Mesothelial cell of epicardium (in vitro differentiated cells): ENCODE data around the gene ITPA. TPM values are rescaled to one million over a fixed set of nuclear protein-coding genes. Genes with fewer than 3 reads are reported as not detected.

Experiments used
- DNase-seq, 2 experiments: peaks; one replicate each; pipeline ENCODE4 v3.0.0; 2021; ENCODE audit warnings: low spot score in 2 of 2; ENCODE audit not compliant: unreplicated experiment in 2 of 2
- H3K27ac Mint-ChIP-seq: 2 replicates; pipeline ENCODE4 v1.8.0; 2021; ENCODE audit warnings: mixed read lengths
- H3K27me3 Mint-ChIP-seq: 2 replicates; pipeline ENCODE4 v1.8.0; 2021; ENCODE audit warnings: low read depth, mixed read lengths
- H3K36me3 Mint-ChIP-seq: 2 replicates; pipeline ENCODE4 v1.8.0; 2021; ENCODE audit warnings: mixed read lengths
- H3K4me1 Mint-ChIP-seq: 2 replicates; pipeline ENCODE4 v1.8.0; 2021; ENCODE audit warnings: mixed read lengths
- H3K4me3 Mint-ChIP-seq: 2 replicates; pipeline ENCODE4 v1.8.0; 2021; ENCODE audit warnings: mild to moderate bottlenecking, moderate library complexity, mixed read lengths
- H3K9me3 Mint-ChIP-seq: 2 replicates; pipeline ENCODE4 v1.8.0; 2021; ENCODE audit warnings: mixed read lengths
- CTCF ChIP-seq: fragments of 200-600 bp; sonication (generic); IDR thresholded peaks from one replicate; pipeline ENCODE4 v1.5.0; 2021; ENCODE audit warnings: antibody characterized with exemption; ENCODE audit not compliant: unreplicated experiment
- total RNA-seq: library from RNA; stranded (reverse); gene quantifications from 3 replicates; pipeline ENCODE4 v1.2.1, GENCODE V29; 2021

The ITPA gene
- total RNA-seq, 1 donor from 2014 or later, result 57.6 TPM

DNA sequence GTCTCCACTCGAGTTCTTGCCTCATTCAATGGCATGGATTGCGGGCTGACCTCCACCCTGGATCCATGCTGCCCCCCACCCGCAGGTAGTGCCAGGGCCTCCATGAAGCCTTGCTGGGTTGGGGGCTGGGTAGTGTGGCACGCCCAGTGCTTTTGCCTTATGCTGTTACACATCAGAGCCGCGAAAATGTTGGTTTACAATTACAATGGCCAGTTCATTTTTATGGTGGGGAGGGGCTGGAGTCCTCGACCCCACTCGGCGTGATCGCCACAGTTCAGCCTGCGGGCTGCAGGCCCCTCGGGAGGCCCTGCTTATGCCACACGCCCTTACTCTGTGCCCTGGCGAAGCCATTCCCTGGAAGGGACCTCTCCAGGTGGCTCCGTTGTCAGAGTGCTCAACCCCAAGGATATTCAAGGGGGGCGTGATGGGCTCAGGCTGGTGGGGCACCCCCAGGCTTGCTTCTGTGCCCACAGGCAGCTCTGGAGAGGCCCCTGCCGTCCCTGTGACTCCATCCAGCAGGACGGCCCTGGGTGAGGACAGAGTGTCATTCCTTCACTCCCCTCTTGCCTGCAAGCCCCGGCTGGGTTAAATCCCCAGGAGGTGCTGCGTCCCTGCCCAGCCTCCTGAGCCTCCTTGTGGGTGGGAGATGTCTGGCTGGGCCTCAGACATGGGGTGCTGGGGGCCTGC is 14.8 kb downstream of the ITPA start:
- no peak for TF ChIP-seq CTCF
- H3K4me3 Mint-ChIP-seq, result no peak overlapping the region
- peaks cover 8% of the 10 kb centered on the region for H3K36me3 Mint-ChIP-seq
- peaks cover 8% of the 10 kb centered on the region for H3K4me1 Mint-ChIP-seq
- no peak overlapping the region for H3K27ac Mint-ChIP-seq
- no peaks in the 10 kb centered on the region for H3K9me3 Mint-ChIP-seq
- no peaks in the 10 kb centered on the region for H3K27me3 Mint-ChIP-seq
- no peak for DNase-seq

DNA sequence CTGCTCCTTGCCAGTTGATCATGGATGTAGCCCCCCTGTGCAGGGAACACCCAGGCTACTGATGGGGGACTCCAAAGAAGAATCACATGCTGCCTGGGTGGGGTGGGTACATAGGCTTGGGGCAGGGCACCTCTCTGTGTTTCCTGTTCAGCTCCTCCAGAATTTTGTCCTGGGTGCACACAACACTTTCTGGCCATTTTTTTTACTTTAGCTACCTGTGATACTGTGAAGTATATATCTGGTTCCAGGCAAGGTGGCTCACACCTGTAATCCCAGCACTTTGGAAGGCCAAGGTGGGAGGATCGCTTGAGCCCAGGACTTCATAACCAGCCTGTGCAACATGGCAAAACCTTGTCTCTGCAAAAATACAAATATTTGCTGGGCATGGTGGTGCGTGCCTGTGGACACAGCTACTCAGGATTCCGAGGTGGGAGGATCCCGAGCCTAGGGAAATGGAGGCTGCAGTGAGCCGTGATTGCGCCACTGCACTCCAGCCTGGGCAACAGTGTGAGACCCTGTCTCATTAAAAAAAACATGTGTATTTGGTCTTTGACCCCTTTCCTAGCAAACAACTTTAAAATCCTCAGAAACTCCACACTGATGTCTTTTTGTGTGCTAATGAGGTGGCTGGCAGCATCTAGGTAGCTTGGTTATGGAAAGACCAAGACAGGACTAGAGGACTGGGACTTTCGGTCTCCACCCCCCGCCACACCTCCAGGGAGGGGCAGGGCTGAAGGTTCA is 15.6 kb downstream of the ITPA start:
- H3K27ac Mint-ChIP-seq, result no peak overlapping the region
- H3K27me3 Mint-ChIP-seq, result no peaks in the 10 kb centered on the region
- peaks cover 8% of the 10 kb centered on the region for H3K4me1 Mint-ChIP-seq
- no peak overlapping the region for H3K4me3 Mint-ChIP-seq
- H3K9me3 Mint-ChIP-seq, result no peaks in the 10 kb centered on the region
- TF ChIP-seq CTCF, result no peak
- no peak for DNase-seq
- H3K36me3 Mint-ChIP-seq, result peaks cover 8% of the 10 kb centered on the region

- H3K36me3 Mint-ChIP-seq, result peaks cover 5% of the 10 kb centered on the region
- no peak for TF ChIP-seq CTCF
Observed at GRCh38 chr20:3226093-3226492, 16.8 kb downstream of the ITPA start.

GRCh38 chr20:3226864-3227263 is 17.6 kb downstream of the ITPA start:
- no peaks in the 10 kb centered on the region for H3K36me3 Mint-ChIP-seq
- no peaks in the 10 kb centered on the region for H3K9me3 Mint-ChIP-seq
- no peak for TF ChIP-seq CTCF
- H3K4me1 Mint-ChIP-seq, result peaks cover 8% of the 10 kb centered on the region
- DNase-seq, result no peak
- H3K4me3 Mint-ChIP-seq, result no peak overlapping the region
- H3K27me3 Mint-ChIP-seq, result no peaks in the 10 kb centered on the region
- H3K27ac Mint-ChIP-seq, result peak overlapping the region; percentile 56

More at GRCh38 chr20:3226093-3226492, 16.8 kb downstream of the ITPA start:
- peak overlapping the region; percentile 56 for H3K27ac Mint-ChIP-seq
- H3K4me3 Mint-ChIP-seq, result no peak overlapping the region
- peaks cover 8% of the 10 kb centered on the region for H3K4me1 Mint-ChIP-seq
- no peaks in the 10 kb centered on the region for H3K9me3 Mint-ChIP-seq
- no peaks in the 10 kb centered on the region for H3K27me3 Mint-ChIP-seq
- DNase-seq, result no peak

DNA sequence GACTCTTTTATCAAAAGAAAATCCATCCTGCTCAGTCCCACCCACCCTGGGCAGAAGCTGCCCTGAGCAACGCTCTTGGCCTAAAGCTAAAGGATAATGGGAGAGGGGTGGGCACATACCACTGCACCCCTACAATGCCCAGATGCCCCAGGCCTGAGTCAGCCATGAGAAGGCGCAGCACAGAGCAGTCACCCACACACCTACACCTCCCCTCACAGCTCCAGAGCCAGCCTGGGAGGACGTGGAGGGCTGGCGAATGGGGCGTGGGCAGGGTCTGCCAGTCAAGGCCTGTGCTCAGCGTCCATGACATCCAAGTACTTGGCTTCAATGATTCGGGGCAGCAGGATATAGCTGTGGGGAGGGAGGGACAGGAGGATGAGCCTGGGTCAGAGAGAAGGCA is 18.2 kb downstream of the ITPA start:
- Mint-ChIP-seq H3K9me3 (no peaks in the 10 kb centered on the region), H3K36me3 (no peaks in the 10 kb centered on the region), H3K27me3 (no peaks in the 10 kb centered on the region), H3K4me3 (no peak overlapping the region), H3K27ac (no peak overlapping the region), H3K4me1 (peaks cover 8% of the 10 kb centered on the region)
- no peak for DNase-seq
- no peak for TF ChIP-seq CTCF
